HG03442 (cell line): ENCODE data around the gene DRC7.
"Not testable (repeated sequence)": the region's sequence is repeated elsewhere in the genome, so short reads cannot be mapped to it uniquely, and the experiment has no call there.

Source experiments
- ATAC-seq: cut with Tn5 transposase; IDR thresholded peaks from one replicate; pipeline ENCODE4 v1.9.1; 2021; ENCODE audit warnings: mild to moderate bottlenecking, moderate library complexity; ENCODE audit not compliant: unreplicated experiment

DRC7 gene

DNA sequence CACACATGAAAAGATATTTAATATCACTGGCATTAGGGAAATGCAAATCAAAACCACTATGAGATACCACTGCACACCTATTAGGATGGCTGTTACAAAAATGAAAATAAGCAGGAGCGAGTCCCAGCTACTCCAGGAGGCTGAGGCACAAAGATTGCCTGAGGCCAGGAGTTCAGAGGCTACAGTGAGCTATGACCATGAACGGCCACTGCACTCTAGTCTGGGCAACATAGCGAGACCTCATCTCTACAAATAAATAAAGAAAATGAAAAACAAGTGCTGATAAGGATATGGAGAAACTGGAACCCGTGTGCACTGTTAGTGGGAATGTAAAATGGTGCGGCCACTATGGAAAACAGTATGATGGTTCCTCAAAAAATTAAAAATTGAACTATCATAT is 84.1 kb downstream of the DRC7 start:
- ATAC-seq: no peak

DNA sequence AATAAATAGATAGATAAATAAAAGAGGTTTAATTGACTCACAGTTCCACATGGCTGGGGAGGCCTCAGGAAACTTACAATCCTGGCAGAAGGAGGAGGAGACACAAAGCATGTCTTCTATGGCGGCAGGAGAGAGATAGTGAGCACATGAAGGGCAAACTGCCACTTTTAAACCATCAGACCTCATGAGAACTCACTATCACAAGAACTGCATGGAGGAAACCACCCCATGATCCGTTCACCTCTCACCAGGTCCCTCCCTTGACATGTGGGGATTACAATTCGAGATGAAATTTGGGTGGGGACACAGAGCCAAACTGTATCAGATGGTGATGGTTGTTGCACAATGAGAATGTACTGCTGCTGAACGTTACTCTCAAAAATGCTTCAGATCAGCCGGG is 85.2 kb downstream of the DRC7 start:
- ATAC-seq: not testable (repeated sequence)

DNA sequence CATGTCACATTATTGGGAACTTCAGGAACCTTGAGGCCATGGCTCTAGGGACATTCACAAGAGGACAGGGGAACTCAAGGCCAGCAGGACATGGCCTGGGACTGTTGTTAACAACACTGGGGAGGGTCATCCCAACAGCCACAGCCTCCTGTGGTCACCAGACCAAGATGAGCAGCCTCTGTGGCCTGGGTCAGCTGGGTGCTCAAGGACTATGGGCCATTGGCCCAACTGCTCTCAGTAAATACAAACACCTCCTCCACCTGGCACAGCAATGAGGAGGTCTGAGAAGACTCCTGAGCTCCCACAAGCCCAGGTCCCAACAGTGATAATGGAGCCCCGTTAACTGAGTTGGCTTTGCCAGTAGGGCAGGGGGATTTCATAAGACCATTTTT is 86.7 kb downstream of the DRC7 start:
- no peak for ATAC-seq
